ENCODE results near the gene CAPN6. TPM values are rescaled to one million over a fixed set of nuclear protein-coding genes. Genes with fewer than 3 reads are reported as not detected.

Gene CAPN6
- total RNA-seq, 1 experiment from 2014 or later = 0.10 TPM

GRCh38 chrX:111259559-111259958, 10.7 kb downstream of the CAPN6 start:
- H3K9ac ChIP-seq (ENCODE audit: low read length) = no peak overlapping the region
- H3K4me3 ChIP-seq (replicated peaks in 1 of 2; ENCODE audit: low read depth in 1 of 2, low read length in 2 of 2) = no peak overlapping the region
- H4K20me1 ChIP-seq (ENCODE audit: insufficient read depth) = no peaks in the 10 kb centered on the region
- ChIA-PET RAD21 (ENCODE audit: low non-redundant PET in 1 of 2, low total read pairs in 2 of 2, uncharacterized antibody in 2 of 2, unreplicated experiment in 2 of 2) (no interaction called here), POLR2A (interaction anchor here (0.7 kb wide), 1 partner anchor 235 kb away, joined by 4 read pairs; no protein-coding TSS in a partner anchor), CTCF (no interaction called here)
- TF ChIP-seq TCF7L2 (IDR thresholded peaks at IDR 0.05; ENCODE audit: borderline replicate concordance, extremely low read depth, insufficient read depth, insufficient read length) (no peak), FOSL1 (IDR thresholded peaks at IDR 0.05; ENCODE audit: low read depth) (no peak), SP1 (IDR thresholded peaks at IDR 0.05; ENCODE audit: low read depth) (no peak)
- TF ChIP-seq, protein P1, sequence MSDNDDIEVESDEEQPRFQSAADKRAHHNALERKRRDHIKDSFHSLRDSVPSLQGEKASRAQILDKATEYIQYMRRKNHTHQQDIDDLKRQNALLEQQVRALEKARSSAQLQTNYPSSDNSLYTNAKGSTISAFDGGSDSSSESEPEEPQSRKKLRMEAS (IDR thresholded peaks at IDR 0.05) = no peak
- H2AFZ ChIP-seq (ENCODE audit: low read depth, low read length, poor library complexity, severe bottlenecking) = no peak overlapping the region
- no peaks in the 10 kb centered on the region for H3K9me2 ChIP-seq (ENCODE audit: insufficient read depth)
- no TSS peak for BruUV-seq (replicated peaks)
- H3K4me1 ChIP-seq (ENCODE audit: control insufficient read depth in 1 of 2, insufficient read depth in 2 of 2, low read length in 2 of 2) = peaks cover 0 to 5% of the 10 kb centered on the region in 2 experiments; a peak in 1 of 4 replicates
- no peaks in the 10 kb centered on the region for H3K79me2 ChIP-seq (ENCODE audit: insufficient read depth, low read length)
- no peak overlapping the region for H3K27ac ChIP-seq (ENCODE audit: low read depth, low read length)
- DNase-seq (ENCODE audit: low read depth, low spot score) (no peak), ATAC-seq (no peak)
- intact Hi-C loops (cut with micrococcal nuclease) = no loop called here
- H3K4me2 ChIP-seq (ENCODE audit: low read length) = no peak overlapping the region
- H3K9me3 ChIP-seq (ENCODE audit: control insufficient read depth in 1 of 2, insufficient read depth in 1 of 2, low read depth in 1 of 2, low read length in 2 of 2) = no peaks in the 10 kb centered on the region
- no peaks in the 10 kb centered on the region for H3K36me3 ChIP-seq (ENCODE audit: control insufficient read depth in 1 of 2, insufficient read depth in 2 of 2, low read length in 2 of 2)
- H3K27me3 ChIP-seq (ENCODE audit: insufficient read depth, low read length) = 0 out of 2 replicates have a peak, but pooled peaks cover 3% of the 10 kb centered on the region

DNA sequence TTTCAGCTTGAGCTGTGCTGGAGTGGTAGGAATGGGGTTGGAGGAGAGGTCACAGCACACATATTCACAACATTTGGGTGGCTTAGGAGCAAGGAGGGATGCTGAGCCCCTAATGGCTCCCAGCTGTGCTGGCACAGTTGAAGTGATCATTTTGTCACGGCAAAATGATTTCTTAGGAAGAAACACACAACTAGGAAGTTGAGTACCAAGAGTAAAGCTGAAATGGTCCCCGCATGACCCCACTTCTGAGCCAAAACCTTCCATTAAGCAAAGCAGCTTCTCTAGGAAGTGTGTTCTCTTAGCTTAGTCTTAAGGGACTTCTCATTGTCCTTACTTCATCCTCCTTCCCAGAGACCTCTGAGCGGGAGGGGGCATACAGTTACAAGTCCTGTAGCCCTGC, 12.6 kb downstream of the CAPN6 start:
- POLR2A ChIA-PET = no interaction called here
- no peaks in the 10 kb centered on the region for H4K20me1 ChIP-seq (ENCODE audit: insufficient read depth)
- peaks cover 0 to 5% of the 10 kb centered on the region in 2 experiments; a peak in 1 of 4 replicates for H3K4me1 ChIP-seq (ENCODE audit: control insufficient read depth in 1 of 2, insufficient read depth in 2 of 2, low read length in 2 of 2)
- DNase-seq (ENCODE audit: low read depth, low spot score) (no peak), ATAC-seq (no peak)
- RAD21 ChIA-PET (ENCODE audit: low non-redundant PET in 1 of 2, low total read pairs in 2 of 2, uncharacterized antibody in 2 of 2, unreplicated experiment in 2 of 2) = no interaction called here
- no peak overlapping the region for H2AFZ ChIP-seq (ENCODE audit: low read depth, low read length, poor library complexity, severe bottlenecking)
- no peaks in the 10 kb centered on the region for H3K9me3 ChIP-seq (ENCODE audit: control insufficient read depth in 1 of 2, insufficient read depth in 1 of 2, low read depth in 1 of 2, low read length in 2 of 2)
- BruUV-seq (replicated peaks) = no TSS peak
- H3K4me2 ChIP-seq (ENCODE audit: low read length) = no peak overlapping the region
- 0 out of 2 replicates have a peak, but pooled peaks cover 3% of the 10 kb centered on the region for H3K27me3 ChIP-seq (ENCODE audit: insufficient read depth, low read length)
- no peak overlapping the region for H3K27ac ChIP-seq (ENCODE audit: low read depth, low read length)
- H3K9me2 ChIP-seq (ENCODE audit: insufficient read depth) = no peaks in the 10 kb centered on the region
- no peaks in the 10 kb centered on the region for H3K36me3 ChIP-seq (ENCODE audit: control insufficient read depth in 1 of 2, insufficient read depth in 2 of 2, low read length in 2 of 2)
- intact Hi-C loops (cut with micrococcal nuclease) = no loop called here
- CTCF ChIA-PET = interaction anchor here (1.0 kb wide), 1 partner anchor 404 kb away, joined by 3 read pairs; no protein-coding TSS in a partner anchor
- TF ChIP-seq EZH2 (IDR thresholded peaks at IDR 0.05) (no peak), SIN3A (IDR thresholded peaks at IDR 0.05; ENCODE audit: low read depth) (no peak), JUND (IDR thresholded peaks at IDR 0.05) (no peak), SRF (IDR thresholded peaks at IDR 0.05; ENCODE audit: low read depth) (no peak), ZBTB33 (IDR thresholded peaks at IDR 0.05; ENCODE audit: extremely low read depth, insufficient replicate concordance, low read length) (no peak), ZNF274 (IDR thresholded peaks at IDR 0.05; ENCODE audit: low read depth, low read length) (no peak), EZH2phosphoT487 (IDR thresholded peaks at IDR 0.05; ENCODE audit: borderline replicate concordance) (no peak), YY1 (IDR thresholded peaks at IDR 0.05; ENCODE audit: extremely low read depth, insufficient replicate concordance, low read depth, low read length) (no peak), TCF7L2 (IDR thresholded peaks at IDR 0.05; ENCODE audit: borderline replicate concordance, extremely low read depth, insufficient read depth, insufficient read length) (no peak), CEBPB (IDR thresholded peaks at IDR 0.05; ENCODE audit: low read depth) (no peak), ZFX (IDR thresholded peaks at IDR 0.05) (no peak)
- TF ChIP-seq, protein P2, sequence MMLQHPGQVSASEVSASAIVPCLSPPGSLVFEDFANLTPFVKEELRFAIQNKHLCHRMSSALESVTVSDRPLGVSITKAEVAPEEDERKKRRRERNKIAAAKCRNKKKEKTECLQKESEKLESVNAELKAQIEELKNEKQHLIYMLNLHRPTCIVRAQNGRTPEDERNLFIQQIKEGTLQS (IDR thresholded peaks at IDR 0.05) = no peak
- no peak overlapping the region for H3K9ac ChIP-seq (ENCODE audit: low read length)
- H3K4me3 ChIP-seq (replicated peaks in 1 of 2; ENCODE audit: low read depth in 1 of 2, low read length in 2 of 2) = no peak overlapping the region
- H3K79me2 ChIP-seq (ENCODE audit: insufficient read depth, low read length) = no peaks in the 10 kb centered on the region
